Stimulated activated CD8-positive, alpha-beta memory T cell treated with anti-CD3 and anti-CD28 coated beads, Interleukin-15, amount 100 ng/mL, for 1 hour (primary cell): ENCODE results near the gene GPALPP1.
A peak's percentile ranks its signal among the peaks of the same experiment; 100 is the strongest.
"Not testable (repeated sequence)": the region's sequence is repeated elsewhere in the genome, so short reads cannot be mapped to it uniquely, and the experiment has no call there.

Source experiments
- DNase-seq: peaks from one replicate; pipeline ENCODE4 v3.0.0-alpha.2; 2020; ENCODE audit warnings: low read depth

The GPALPP1 gene

GRCh38 chr13:44989071-44989889, at the start of gene GPALPP1, which contains the start of gene NUFIP1:
TSS of gene GPALPP1 (plus strand) at chr13:44989538. CDS start at chr13:44989655, 117 bp downstream.
TSS of gene NUFIP1 (minus strand) at chr13:44989471. CDS start at chr13:44989436, 35 bp downstream.
- peak; percentile 86 for DNase-seq

DNA sequence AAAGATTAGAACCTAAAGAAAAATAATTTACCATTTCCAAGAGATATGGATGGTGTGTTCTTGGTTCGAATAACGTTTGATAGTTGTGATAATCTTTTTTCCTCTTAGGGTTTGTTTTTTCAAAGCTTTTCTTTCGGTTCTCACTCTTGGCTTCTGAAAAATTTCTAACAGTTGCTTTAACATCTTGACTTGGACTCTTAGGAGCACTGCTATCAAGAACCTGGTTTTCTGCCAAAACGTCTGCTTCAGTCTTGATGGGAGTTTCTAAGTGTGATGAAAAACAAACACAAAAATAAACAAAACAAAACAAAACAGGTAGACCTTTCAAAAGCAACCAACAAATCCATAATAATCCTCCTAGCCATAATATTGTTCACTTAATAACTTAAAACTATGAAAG, 45.9 kb upstream of the GPALPP1 start:
- not testable (repeated sequence) for DNase-seq

- no peak for DNase-seq
These were observed 38.2 kb upstream of the GPALPP1 start for GRCh38 chr13:44951184-44951583.

DNA sequence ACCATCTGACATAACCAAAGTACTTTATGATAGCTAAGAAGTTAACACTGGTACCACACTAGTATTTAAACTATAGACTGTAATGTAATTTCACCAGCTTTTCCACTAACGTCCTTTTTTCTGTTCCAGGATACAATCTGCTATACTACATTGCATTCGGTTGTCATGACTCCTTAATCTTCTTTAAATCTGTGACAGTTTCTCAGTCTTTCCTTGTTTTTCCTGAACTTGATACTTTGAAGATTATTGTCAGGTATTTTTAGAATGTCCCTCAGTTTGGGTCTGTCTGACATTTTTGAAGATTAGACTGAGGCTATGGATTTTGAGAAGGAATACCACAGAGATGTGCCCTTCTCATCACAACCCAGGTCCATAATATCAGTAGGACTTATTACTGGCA, 36.7 kb upstream of the GPALPP1 start:
- DNase-seq: no peak

GRCh38 chr13:44954224-44954623, 35.1 kb upstream of the GPALPP1 start:
- no peak for DNase-seq

DNA sequence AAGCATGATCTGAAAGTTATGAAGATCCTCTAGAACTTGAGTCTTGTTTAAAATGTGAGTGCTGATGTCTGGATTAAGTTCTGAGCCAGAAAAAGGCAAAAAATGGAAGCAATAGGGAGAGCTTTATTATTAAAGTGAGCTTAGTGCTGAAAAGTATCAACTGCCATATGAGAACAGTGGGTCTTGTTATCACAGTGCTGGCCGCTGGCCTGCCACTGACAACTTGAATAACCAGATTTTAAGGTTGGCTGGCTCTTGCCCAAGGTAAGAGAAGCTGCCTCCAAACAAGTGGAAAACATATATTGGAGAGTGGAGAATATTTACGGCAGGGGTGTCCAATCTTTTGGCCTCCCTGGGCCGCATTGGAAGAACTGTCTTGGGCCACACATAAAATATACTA, 33.9 kb upstream of the GPALPP1 start:
- no peak for DNase-seq

DNA sequence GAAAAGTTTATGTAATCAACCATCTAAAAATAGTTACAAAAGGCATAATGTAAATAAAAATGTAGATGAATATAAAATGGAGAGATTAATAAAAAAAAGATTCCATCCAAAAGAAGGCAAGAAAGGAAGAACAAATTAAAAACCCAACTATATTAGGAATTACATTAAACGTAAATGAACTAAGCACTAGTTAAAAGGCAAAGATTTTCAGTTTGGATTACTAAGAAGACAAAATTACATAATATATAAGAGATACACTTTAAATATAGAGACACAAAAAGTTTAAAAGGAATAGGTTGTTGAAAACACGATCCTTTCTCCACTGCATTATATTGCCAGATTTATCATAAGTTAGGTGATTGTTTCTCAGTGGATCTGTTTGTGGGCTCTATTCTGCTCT, 27.3 kb upstream of the GPALPP1 start:
- DNase-seq: no peak

- no peak for DNase-seq
These were observed 21.5 kb upstream of the GPALPP1 start for GRCh38 chr13:44967704-44968433.

DNA sequence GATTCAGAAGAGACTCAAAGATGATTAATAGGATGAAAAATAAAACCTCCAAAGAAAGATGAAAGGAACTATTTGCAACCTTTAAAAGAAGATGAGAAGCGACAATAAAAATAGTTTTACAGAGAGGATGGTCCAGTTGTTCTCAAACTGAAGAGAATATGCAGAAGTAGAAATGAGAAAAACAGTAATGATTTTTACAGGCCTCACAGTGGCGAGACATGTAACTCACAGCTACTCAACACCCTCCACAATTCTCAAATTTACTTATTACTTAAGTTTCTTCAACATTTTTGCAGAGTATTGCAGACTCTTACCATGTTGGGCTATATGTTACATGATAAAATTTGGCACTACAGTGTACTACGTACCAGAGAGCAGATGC, 20.9 kb upstream of the GPALPP1 start:
- DNase-seq: no peak

- no peak for DNase-seq
These were observed 19.5 kb upstream of the GPALPP1 start for GRCh38 chr13:44969551-44970484.

DNA sequence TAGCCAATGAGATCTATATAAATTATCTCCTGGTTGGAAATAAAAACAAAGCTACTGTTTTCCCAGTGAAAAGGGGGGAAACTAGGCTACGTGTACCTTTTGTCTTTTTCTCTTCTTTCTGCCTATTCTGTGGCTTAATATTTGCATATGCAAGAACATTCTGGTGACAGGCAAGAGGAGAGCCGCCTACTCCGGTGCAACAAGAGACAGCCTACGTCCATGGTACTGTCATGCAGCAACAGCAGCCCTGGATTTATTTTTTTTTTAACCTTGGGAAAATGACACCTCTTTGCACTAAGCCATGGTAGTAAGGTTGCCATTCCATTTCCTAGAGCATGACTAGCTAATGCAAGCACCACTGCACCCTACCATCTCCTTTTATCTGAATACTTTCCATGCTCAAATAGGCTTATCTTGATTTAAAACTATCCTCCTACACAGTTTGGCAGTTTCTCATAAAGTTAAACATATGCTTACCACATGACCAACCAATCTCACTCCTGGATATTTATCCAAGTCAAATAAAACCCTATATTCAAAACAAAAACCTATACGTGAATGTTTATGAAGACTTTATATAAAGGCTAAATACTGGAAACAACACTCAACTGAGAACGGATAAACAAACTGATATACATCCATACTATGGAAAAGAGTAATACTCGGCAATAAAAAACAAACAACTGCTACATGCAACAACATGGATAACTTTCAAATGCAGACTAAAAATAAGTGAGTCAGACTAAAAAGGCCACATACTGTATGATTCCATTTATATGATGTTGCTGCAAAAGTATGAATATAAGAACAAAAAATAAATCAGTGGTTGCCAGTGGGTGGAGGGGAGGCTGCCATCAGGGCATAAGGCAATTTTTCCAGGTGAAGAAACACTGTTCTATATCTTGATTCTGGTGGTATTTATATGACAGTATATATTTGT, 17.4 kb upstream of the GPALPP1 start:
- DNase-seq: no peak

DNA sequence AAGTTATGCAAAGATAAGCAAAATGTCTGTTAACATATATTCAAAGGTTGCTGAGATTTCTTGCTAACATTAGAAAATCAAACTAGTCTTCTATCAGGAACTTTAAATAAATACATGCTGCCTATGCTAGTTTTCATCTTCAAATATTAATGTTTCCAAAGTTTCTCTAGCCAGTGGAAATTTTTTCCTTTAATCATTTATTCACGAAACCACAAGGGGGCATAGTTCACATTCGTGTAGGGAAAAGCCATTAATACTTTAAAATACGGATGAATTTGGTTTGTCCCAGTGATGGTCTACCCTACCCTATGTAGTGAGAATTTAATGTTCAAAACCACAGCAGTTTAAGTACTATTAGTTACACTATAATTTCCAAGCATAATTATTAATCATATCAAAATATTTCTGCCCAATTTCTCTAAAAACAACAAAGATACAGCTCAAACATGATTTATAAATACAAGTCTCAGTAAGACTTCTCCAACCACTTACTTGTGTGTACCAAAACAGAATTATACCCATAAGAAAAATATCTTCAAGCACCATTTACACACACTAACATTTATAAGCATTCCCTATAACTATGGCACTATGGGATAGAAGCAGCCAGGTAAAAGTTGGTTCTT, 16.3 kb upstream of the GPALPP1 start:
- DNase-seq: no peak

- DNase-seq: no peak
These were observed 15.1 kb upstream of the GPALPP1 start for GRCh38 chr13:44974056-44974793.

DNA sequence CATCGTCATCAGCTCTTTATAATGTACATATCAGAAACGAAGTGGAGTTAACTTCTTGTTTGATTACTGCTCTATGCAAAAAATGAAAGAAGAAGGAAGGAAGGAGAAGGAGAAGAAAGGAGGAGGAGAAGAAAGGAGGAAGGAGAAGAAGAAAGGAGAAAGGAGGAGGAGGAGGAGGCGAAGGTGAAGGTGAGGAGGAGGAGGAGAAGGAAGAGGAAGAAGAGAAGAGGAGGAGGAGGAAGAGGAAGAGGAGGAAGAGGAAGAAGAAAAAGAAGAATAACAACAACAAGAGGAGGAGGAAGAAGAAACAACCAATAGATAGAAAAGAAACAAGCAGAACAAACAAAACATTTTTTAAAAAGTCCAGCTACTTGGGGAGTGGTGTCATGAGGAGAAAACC, 13.1 kb upstream of the GPALPP1 start:
- no peak for DNase-seq

- no peak for DNase-seq
These were observed 12.3 kb upstream of the GPALPP1 start for GRCh38 chr13:44976949-44977583.

- no peak for DNase-seq
These were observed 11.0 kb upstream of the GPALPP1 start for GRCh38 chr13:44978328-44978727.

GRCh38 chr13:44989941-44990340, 603 bp downstream of the GPALPP1 start:
- no peak for DNase-seq

DNA sequence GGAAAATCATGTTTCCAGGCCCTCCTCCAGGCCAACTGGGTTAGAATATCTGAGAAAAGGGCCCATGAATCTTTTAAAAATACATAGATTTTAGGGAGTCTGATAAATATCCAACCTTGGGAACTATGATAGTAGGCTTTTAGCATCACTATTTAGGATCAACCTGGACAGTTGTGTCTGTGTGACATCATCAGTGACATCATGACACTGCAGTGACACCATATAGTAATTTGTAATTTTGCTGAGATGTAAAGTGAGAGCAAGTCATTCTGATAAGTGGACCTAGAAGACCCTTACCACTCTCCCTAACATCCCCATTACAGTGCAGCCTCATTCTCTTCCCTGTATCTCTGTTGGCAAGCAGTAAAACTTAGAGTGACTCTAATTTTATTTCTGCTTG, 14.1 kb downstream of the GPALPP1 start:
- no peak for DNase-seq

DNA sequence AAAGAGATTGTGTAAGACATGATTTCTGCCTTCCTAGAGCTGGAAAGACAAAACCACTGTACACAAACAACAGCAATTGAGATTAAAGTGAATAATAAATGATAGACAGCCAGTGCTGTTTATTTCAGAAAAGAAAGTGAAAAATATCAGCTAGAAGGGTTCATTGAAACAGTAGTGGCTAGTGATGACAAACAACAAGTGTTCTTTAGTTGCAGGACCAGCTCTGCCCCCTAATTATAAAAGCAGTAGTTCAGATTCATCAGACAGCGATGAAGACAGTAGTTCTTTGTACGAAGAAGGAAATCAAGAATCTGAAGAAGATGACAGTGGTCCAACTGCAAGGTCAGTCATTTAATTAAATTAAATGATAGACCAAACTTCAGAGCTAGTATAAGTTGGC, 14.8 kb downstream of the GPALPP1 start:
- DNase-seq: no peak
